Measurements from ENCODE around the gene SNRNP25. TPM values are rescaled to one million over a fixed set of nuclear protein-coding genes. Genes with fewer than 3 reads are reported as not detected.

Gene SNRNP25
- total and polyA plus RNA-seq, 2 of the 8 experiments (the other 6 are each of a cell fraction or from before 2014, with no cell fraction given) = 53.0 to 58.4 TPM

DNA sequence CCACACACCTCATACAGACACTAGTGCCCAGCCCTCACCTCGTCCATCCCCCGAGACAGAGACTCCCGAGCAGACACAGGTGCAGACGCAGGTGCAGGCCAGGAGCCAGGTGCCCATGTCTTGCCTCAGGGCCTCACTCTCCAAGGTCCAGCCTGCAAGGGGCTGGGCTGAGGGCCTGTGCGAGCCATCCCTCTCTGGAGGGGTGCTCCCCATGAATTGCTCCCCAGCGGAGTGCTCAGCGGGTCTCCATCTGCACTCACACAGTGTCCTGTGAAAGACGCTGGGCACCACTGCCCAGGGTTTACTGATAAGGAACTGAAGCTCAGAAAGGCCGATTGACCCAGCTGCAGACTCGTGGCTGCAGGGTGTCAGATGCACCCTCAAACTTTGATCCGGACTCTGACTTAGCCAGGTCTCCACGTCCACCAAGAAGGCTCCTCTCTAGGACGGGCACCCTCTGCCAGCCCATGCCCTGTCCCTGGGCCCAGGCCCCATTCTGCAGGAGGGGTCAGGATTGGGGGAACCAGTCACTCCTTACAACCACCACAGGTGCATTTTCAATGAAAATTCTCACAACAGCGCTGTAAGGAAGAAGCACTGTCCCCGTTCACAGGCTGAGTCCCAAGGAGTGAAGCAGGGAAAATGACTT lies 17.2 kb upstream of the SNRNP25 start (continued):
- TF ChIP-seq RNF2 (IDR thresholded peaks at IDR 0.05; ENCODE audit: borderline replicate concordance, low read depth, low read length, missing control alignments, poor library complexity, severe bottlenecking) (no peak), CREB1 (IDR thresholded peaks at IDR 0.05) (no peak), RBBP5 (IDR thresholded peaks at IDR 0.05; ENCODE audit: borderline replicate concordance, low read depth, low read length) (no peak), MAFK (IDR thresholded peaks at IDR 0.05; ENCODE audit: low read depth, low read length) (no peak), SP1 (IDR thresholded peaks at IDR 0.05; ENCODE audit: low read depth, low read length) (no peak), KDM4A (IDR thresholded peaks at IDR 0.05; ENCODE audit: low read depth, low read length, severe bottlenecking) (no peak), TEAD4 (IDR thresholded peaks at IDR 0.05; ENCODE audit: low read depth, low read length) (no peak), SP4 (IDR thresholded peaks at IDR 0.05; ENCODE audit: low read length) (no peak)
